ENCODE measurements around the gene KCNIP1.
"Not testable (repeated sequence)": the region's sequence is repeated elsewhere in the genome, so short reads cannot be mapped to it uniquely, and the experiment has no call there.

KCNIP1 gene

GRCh38 chr5:170732685-170733084 is 228.9 kb downstream of the KCNIP1 start:
- no peak for DNase-seq

GRCh38 chr5:170736966-170737365 is 233.1 kb downstream of the KCNIP1 start:
- DNase-seq: no peak

GRCh38 chr5:170737591-170737990 is 233.8 kb downstream of the KCNIP1 start:
- no peak for DNase-seq

GRCh38 chr5:170738840-170739239 is 235.0 kb downstream of the KCNIP1 start:
- no peak for DNase-seq

GRCh38 chr5:170739446-170739845 is 235.6 kb downstream of the KCNIP1 start:
- DNase-seq: no peak

- no peak for DNase-seq
Measured at GRCh38 chr5:170740551-170741205, 236.9 kb downstream of the KCNIP1 start.

- DNase-seq: no peak
Measured at GRCh38 chr5:170741801-170742200, 238.0 kb downstream of the KCNIP1 start.

- DNase-seq: no peak
Measured at GRCh38 chr5:170743876-170744212, 240.0 kb downstream of the KCNIP1 start.

- DNase-seq: no peak
Measured at GRCh38 chr5:170745481-170746071, 241.8 kb downstream of the KCNIP1 start.

GRCh38 chr5:170746075-170746960 is 242.5 kb downstream of the KCNIP1 start:
- no peak for DNase-seq

GRCh38 chr5:170746961-170747340 is 243.1 kb downstream of the KCNIP1 start:
- DNase-seq: no peak

- no peak for DNase-seq
Measured at GRCh38 chr5:170747357-170747756, 243.5 kb downstream of the KCNIP1 start.

- DNase-seq: no peak
Measured at GRCh38 chr5:170747851-170748250, 244.0 kb downstream of the KCNIP1 start.

- no peak for DNase-seq
Measured at GRCh38 chr5:170748951-170749471, 245.2 kb downstream of the KCNIP1 start.

- no peak for DNase-seq
Measured at GRCh38 chr5:170749911-170750431, 246.2 kb downstream of the KCNIP1 start.

- DNase-seq: no peak
Measured at GRCh38 chr5:170750791-170751190, 247.0 kb downstream of the KCNIP1 start.

- peak; percentile 15 for DNase-seq
Measured at GRCh38 chr5:170751631-170752030, 247.8 kb downstream of the KCNIP1 start.

- DNase-seq: peak; percentile 86
Measured at GRCh38 chr5:170752257-170753215, 248.7 kb downstream of the KCNIP1 start.

GRCh38 chr5:170753311-170753710 is 249.5 kb downstream of the KCNIP1 start:
- DNase-seq: no peak

- DNase-seq: not testable (repeated sequence)
Measured at GRCh38 chr5:170754508-170754907, 250.7 kb downstream of the KCNIP1 start.

- peak; percentile 85 for DNase-seq
Measured at GRCh38 chr5:170755679-170756456, 252.0 kb downstream of the KCNIP1 start.

All from DMS79 treated with DMSO at 0.1 percent for 48 hours (cell line).